NOMO-1 treated with dmso at 0.1 percent for 144 hours (cell line): ENCODE data around the gene ADCY5.

ENCODE experiments used
- DNase-seq: peaks from one replicate; lab custom pipeline; 2025; ENCODE audit not compliant: unreplicated experiment; lab: John Stamatoyannopoulos, UW

ADCY5 gene

DNA sequence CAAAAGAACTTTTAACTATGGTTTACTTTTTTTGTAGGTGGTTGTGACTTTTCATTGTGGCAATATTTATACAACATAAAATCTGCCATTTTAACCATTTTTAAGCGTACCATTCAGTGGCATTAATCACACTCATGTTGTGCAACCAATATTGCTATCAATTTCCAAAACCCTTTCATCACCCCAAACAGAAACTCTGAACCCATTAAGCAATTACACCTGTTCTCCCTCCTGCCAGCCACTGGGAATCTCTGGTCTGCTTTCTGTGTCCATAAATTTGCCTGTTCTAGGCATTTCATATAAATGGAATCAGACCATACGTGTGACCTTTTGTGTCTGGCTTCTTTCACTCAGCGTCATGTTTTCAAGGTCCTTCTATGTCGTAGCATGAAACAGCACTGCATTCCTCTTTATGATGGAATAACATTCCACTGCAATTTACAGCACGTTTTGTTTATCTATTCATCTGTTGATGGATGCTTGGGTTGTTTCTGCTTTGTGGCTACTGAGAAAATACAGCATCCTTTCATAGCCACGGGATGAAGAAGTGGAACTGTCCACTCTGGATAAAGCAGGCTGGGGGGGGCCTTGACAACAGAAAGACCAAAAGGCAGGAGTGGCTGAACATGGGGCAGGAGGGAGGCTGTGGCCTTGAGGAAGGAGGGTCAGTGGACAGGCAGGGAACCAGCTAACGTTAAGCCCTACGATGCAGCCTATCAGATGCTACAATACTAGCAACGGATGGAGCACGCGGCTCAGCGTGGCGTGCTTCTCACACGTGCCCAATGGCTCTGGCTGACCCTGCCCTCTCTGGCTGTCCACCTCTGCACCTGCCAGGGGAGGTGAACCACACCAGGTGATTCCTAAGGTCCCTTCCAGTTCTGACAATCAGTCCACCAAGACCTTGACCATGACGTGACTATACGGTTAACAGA, 136.3 kb downstream of the ADCY5 start:
- no peak for DNase-seq

DNA sequence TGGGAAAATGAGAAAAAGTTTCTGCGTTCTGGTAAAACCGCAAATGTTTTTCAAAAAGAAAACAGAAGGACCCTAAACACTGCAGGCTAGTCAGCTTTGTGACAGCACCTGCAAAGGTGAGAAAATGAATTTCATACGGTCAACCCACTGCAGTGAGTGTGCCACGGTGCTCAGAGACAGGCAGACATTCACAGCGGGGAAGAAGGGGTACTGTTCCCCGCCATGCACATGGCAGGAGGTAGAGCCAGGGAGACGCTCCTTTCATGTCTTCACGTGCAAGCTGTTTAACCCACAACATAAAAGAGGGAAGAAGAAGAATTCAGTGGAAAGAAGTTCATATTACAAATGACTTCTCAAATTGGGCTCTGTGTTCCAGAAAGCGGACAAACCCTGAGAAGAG, 137.7 kb downstream of the ADCY5 start:
- DNase-seq = no peak

DNA sequence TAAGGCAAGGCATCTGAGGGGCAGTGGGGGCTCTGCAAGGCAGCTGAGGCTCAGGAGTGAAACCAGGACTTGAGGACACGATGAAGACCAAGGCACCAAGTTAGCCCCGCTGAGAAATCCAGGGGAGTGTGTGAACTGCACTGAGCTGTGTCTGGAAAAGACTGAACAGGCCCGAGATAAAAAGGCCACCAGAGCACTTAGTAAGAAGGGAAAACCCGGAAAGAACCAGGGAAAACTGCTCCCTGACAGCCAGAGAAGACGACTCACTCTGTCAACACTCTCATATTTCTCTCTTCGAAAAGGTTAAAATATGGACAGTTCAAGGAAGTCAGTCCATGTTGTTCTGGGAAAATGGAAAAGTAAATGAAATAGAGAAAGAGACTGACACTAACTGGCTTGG, 138.1 kb downstream of the ADCY5 start:
- no peak for DNase-seq

DNA sequence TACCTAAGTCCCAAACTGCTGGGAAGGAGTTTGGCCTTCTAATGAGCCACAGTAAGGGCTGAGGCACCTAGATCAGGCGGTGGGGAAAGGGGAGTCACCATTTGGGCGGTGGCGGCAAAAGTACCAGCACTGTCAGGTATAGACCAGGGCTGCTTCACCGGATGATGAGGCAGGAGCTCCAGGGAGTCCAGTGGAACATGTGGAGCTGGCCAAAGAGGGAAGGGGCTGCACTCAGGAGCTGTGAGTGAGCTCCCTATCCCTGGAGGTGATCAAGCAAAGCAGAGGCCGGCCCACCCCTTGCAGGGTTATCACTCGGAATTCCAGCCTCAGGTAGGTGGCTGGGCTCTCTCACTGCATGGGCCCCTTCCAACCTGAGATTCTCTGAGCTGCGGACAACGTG, 138.7 kb downstream of the ADCY5 start:
- no peak for DNase-seq

DNA sequence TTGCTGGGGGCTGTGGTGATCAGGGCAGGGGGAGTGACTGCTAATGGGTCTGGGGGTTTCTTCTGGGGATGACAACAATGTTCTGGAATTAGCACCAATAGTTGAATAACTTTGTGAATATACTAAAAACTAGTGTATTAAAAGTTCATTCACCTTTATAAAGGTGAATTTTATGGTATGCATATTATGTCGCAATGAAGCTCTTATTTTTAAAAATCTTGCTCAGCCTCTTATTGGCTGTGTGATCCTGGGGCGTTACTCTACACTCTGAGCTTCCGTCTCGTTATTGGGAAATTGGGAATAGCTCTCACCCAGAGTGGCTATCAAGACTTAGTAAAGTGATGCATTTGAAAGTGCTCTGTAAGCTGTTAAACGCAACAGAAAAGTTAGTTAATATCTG, 141.8 kb downstream of the ADCY5 start:
- DNase-seq = no peak

DNA sequence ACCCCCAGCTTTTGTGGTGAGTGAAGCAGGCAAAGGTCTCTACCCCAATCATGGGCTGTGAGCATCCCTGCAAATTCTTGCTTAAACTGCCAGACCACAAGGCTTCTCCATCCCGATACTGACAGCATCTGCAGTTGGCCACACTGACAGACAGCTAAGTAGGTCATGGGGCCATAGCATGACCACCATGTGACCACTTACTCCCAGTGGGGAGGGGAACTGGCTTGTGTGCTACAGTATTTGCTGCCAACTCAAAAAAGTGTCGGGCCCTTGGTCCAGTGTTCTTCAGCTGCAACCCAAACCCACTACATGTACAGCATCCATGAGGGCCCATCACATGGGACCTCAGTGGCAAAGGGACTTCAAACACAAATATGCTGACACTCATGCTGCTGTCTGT, 143.7 kb downstream of the ADCY5 start:
- no peak for DNase-seq

DNA sequence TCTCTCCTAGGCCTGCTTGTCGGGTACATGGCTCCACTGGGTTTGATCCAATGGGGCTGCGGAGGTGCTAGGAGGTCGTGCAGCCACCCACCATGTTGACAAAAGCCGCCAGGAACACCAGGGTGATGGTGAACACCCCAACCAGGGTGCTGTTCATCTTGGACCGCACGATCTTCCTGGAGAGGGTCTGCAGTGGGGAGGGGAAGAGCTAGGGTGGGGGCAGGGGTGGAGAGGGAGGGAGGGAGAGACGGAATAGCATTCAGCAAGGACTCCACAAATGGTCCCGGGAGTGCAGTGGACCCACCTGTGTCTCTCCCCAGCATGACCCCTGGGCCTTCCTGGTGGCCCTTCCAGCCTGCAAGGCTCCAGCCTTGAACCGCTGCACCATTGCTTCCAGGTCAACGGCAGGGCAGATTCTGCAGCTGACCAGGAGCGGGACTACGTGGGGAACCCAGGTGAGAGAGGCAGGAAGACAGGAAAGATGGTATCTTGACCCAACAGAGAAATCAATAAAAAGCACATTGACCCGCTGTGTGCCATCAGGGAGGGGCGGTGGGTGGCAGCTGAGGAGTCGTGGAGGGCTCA, 144.8 kb downstream of the ADCY5 start:
- DNase-seq = no peak

DNA sequence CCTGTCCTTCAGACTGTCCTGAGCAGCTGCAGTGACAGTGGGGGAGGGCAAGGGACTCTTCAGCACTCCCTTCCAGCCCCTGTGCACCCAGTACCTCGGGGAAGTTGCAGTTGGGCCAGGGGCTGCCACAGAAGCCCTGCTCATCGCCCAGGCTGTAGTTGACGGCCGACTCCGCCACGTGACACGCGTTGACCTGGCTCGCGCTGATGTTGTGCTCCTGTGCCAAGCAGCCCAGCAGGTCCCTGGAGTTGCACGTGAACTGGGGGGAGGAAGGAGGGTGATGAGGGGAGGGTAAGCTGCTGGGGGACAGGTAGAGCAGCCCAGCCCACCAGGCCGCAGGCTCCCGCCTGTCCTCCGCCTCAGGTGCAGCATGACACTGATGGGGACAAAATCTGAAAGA, 145.9 kb downstream of the ADCY5 start:
- DNase-seq = no peak

DNA sequence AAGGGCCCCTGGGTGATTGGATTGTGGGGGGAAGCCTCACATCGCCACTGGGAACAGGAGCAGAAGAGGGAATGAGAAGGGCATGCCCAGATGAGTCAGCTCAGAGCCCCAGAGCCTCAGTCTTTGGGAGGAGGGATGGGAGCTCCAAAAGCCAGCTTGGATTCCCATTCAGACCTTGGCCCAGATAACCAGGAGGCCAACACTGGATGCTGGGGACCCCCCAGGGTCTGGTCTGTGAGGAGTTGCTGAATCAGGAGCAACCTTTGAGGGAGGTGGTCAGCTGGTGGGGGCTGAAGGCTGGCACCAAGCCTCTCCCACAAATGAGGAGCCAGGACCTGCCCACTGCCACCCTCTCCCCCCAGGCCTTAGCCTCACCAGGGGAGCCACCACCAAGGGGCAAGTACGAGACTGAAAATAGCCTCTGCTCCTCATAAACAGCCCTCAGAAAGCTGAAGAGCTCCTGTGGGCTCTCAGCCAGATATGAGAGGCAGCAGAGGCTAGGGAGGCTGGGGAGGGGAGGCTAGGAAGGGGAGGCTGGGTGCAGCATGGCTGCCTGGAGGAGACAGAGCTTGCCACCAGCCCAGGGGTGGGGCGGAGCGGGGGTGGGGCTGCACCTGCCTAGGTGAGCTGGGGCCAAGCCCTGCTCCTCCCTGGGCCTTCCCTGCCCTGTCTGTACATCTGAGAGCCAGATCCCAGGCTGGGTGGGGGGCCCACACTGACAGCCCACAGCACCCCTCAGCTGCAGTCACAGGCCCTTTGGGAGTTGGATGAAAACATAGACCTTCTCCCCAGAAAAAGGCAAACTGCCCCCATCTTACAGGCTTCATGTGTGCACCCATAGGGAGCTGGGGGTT, 147.3 kb downstream of the ADCY5 start:
- no peak for DNase-seq

DNA sequence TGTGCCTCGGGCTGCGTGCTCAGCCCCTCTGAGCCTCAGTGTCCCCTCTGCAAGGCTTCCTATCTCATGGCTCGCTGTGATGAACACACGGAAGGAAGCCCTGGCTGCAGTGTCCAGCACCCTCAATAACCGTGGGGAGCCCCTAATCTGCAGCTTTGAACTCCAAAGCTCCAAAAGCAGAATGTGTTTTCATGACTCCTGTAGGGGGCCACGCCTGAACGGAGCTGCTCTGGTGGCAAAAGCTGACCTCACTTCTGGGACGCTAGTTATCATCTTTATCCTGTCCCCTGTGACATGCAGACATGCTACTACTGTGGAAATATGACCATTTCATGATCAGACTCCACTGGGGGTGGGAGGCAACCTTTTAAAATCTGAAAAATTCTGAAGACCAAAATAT, 148.3 kb downstream of the ADCY5 start:
- no peak for DNase-seq

DNA sequence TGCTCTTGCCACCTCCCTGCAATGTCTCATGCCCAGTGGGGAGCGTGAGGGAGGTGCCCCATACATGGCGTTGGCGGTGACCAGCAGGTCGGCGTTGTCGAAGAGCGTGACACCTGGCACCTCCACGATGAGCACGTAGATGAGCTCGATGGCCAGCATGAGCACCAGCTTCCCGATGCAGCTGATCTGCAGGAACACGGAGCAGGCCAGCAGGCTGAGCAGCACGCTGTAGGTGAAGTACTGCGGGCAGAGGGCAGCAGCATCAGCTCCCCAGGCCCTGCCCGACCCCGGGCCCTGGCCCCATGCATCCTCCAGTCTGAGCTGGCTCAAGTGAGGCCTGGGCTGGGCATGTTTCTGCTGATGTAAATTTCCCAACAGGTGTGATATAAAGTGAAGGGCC, 148.8 kb downstream of the ADCY5 start:
- no peak for DNase-seq

DNA sequence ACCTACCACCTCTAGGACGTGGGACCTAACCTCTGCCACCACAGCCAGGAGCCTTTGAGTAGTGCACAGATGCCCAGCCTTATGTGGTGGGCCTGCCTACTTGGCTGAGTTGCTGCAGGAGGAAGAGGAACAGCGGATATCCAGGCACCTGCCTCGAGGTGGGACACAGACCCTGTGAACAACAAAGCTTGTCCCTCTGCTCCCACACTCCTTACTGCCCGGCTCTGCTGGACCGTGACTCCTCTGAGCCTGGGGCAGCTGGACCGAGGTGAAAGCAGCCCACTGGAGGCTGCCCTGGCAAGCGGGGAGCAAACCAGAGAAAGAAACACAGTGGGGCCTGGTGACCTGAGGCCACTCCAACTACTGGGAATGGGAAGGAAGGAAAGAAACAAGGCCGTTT, 149.3 kb downstream of the ADCY5 start:
- no peak for DNase-seq

DNA sequence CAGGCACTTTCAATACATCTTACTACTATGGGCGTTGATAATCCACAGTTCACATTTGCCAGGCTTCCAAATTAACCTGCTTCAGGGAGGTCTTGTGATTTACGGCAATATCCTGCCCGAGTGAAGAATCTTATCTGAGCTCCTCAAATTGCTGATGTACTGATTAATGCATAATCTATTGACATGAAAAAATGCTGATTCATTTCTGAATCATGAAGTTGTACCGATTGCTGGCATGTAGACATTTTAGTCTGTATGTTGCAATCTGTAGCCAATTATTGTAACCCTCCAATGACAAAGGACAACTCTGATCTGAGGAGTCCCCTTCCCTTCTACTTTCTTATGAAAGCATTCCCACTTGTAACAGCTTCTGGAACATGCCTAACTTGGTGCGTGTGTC, 150.0 kb downstream of the ADCY5 start:
- DNase-seq = no peak

DNA sequence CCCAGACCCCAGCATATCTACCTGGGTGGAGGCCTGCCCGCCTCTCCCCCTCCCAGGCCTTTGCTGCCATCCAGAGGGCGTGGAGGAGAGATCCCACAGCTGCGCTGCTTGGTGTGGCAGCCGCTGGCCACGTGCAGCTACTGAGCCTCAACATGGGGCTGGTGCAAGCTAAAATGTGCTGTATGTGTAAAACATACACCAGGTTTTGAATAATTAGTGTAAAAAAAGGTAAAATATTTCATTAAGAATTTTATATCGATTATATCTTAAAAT, 151.3 kb downstream of the ADCY5 start:
- no peak for DNase-seq

DNA sequence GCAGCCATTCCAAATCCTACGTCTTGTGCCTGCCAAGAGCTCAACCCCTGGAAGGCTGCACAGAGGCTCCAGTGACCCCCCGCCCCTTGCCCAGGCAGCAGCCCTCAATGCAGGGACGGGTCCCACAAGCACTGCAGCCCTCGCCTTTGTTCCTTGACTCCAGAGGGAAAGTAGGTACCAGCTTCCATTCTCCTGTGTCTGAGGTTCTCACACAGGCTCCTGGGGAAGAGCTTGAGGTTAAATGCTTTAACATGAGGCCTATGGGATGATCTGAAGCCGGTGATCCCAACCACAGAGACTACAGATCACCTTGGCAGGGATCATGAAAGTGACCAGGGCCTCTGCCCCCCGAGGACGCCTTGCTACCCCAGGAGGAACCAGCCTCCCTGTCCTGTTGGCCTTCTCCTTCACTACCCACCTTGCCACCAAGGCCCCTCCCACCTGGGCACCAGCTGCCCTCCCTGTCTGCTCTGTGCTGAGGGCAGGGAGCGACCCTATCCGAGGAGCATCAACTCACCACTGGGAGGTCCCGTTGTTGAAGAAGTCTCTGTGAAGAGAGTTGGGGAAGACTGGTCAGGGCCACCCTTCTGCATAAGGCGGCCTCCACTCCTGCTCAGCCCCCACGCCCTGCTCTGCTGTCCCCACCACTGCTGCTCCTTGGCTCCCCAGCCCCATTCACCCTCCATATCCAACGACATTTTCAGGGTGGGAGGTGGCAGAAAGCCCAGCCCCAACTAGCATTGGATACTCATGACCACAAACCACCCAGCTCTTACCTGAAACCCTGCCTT, 151.9 kb downstream of the ADCY5 start:
- no peak for DNase-seq

DNA sequence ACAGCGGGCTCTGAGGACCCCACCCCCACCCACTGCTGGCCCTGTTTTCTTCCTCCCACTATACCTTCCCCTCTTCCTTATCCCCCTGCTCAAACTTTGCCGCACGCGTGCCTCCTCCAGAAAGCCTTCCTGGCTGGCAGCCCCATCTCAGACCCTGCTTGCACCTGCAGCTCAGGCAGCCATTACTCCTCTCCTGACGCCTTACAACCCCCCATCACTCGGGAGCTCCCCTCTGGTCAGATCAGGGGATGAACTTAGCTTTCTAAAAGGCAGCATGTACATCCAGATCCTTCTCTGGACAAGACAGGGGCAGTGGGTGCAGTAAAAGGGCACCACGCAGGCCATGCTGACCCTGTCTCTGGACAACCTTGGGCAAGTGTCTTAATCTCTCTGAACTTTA, 152.6 kb downstream of the ADCY5 start:
- DNase-seq = no peak

DNA sequence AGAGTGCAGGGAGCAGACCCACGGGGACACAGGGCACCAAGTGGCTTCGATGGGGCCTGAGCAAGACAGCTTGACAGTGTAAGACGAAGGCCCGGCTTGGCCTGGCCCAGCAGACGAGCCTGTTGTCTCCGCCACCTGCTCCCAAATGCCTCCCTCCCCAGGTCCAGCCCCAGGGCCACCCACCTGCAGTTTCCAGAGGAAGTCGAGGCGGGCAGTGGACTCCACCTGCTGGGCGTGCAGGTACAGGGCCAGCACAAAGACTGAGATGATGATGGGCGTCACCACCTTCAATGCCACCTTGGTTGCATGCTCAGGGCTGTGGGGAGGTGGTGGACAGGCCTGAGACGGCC, 153.0 kb downstream of the ADCY5 start:
- no peak for DNase-seq

DNA sequence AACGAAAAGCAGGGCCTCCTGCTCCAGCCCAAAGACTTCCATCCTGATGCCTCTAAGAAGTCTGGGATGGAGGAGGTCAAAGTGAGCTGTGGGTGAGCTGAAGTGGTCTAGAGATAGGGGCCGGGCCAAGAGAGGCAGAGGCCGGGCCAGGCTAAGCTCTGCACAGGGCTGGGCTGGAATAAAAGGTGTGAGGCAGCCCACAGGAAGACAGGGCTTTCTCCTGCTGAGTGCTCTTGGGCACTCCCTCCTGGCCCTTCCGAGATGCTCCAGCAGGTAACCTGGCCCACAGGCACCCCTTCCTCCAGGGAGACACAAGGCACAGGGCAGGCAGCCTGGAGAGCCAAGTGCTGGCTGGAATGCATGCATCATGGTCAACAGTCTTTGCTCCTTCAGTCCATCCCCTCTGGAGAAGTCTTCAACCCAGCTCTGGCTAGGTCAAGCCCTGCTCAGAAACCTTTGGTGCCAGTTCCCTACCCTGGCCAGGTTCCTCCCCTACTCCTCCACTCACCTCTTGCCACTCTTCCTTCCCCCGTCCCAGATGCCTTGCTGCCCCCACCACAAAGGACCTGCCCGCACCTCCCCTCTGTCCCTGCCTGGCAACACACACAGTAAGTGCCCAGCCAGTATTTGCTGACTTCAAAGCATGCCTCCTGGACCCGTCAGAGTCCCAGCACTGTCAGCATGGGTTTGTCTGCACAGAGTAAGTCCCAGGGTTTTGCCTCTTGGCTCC, 153.6 kb downstream of the ADCY5 start:
- DNase-seq = no peak

DNA sequence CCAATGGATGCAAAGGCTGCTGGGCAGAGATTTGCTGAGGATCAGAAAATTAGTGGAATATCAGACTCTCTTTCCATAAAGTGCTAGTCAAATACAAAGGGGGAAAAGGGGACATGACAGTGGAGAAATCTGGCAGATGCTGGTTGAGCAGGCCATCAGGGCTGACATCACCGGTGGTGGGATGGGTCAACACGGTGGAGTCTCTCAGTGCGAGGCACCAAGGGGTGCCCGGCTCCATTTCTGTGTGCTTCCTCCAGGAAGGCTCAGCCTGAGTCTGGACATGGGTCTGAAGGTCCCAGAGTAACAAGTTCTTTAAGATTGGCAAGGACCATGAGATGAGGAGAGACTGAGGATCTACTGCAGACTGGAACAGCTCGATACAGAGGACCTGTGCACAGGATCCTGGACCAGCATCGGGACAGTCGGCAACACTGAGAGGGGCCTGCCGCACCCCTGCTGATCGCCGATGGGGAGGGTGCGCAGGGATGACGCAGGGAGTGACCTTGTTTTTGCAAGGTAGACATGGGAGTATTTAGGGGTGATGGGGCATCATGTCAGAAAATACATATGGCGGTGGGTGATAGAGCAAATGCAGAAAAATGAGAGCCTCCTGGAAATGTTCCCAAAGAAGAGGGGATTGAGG, 154.5 kb downstream of the ADCY5 start:
- no peak for DNase-seq
